Osteoblast (primary cell): Measurements from ENCODE around the gene HHAT. TPM values are rescaled to one million over a fixed set of nuclear protein-coding genes. Genes with fewer than 3 reads are reported as not detected.

Experiments
- DNase-seq: peaks from one replicate; pipeline ENCODE4 v3.0.0; 2011; ENCODE audit warnings: low spot score, mixed read lengths; ENCODE audit not compliant: insufficient read length; ENCODE audit errors: missing footprints
- H2AFZ ChIP-seq: 2 replicates; pipeline ENCODE4 v1.6.0; 2011; ENCODE audit warnings: mild to moderate bottlenecking, low read length
- H3K27ac ChIP-seq: 2 replicates; pipeline ENCODE4 v1.5.1; 2011; ENCODE audit warnings: mild to moderate bottlenecking, low read depth, low read length, moderate library complexity
- H3K27me3 ChIP-seq: 2 replicates; pipeline ENCODE4 v1.6.0; 2012; ENCODE audit warnings: mild to moderate bottlenecking, control low read depth, inconsistent platforms, low read length, moderate library complexity; ENCODE audit not compliant: insufficient read depth
- H3K36me3 ChIP-seq: 2 replicates; pipeline ENCODE4 v1.5.1; 2011; ENCODE audit warnings: mild to moderate bottlenecking, low read length, control low read depth, moderate library complexity; ENCODE audit not compliant: insufficient read depth
- H3K4me1 ChIP-seq: 2 replicates; pipeline ENCODE4 v1.5.1; 2011; ENCODE audit warnings: mild to moderate bottlenecking, low read length, control low read depth, moderate library complexity; ENCODE audit not compliant: insufficient read depth
- H3K4me2 ChIP-seq: 2 replicates; pipeline ENCODE4 v1.6.0; 2011; ENCODE audit warnings: mild to moderate bottlenecking, low read length; ENCODE audit not compliant: insufficient read depth
- H3K4me3 ChIP-seq: fragments of 200-600 bp; sonication (generic); 3 replicates; pipeline ENCODE4 v1.5.1; 2012; ENCODE audit warnings: mild to moderate bottlenecking, low read length, inconsistent platforms; ENCODE audit not compliant: insufficient read depth
- H3K79me2 ChIP-seq: 2 replicates; pipeline ENCODE4 v1.6.0; 2012; ENCODE audit warnings: mild to moderate bottlenecking, low read length, control low read depth, inconsistent platforms; ENCODE audit not compliant: insufficient read depth
- H3K9me3 ChIP-seq: 2 replicates; pipeline ENCODE4 v1.5.1; 2011; ENCODE audit warnings: low read depth, low read length, control low read depth
- H4K20me1 ChIP-seq: 2 replicates; pipeline ENCODE4 v1.6.0; 2012; ENCODE audit warnings: mild to moderate bottlenecking, low read length, control low read depth; ENCODE audit not compliant: insufficient read depth
- CTCF ChIP-seq: IDR thresholded peaks from 2 replicates; pipeline ENCODE4 v1.5.1; 2011; ENCODE audit warnings: mild to moderate bottlenecking, low read depth, low read length, moderate library complexity; ENCODE audit errors: extremely low read depth
- total RNA-seq: library from RNA; depleted of rRNA; stranded (reverse); fragments of >200 nt; gene quantifications from 2 replicates; pipeline ENCODE4 v1.2.3, GENCODE V29; 2012

Gene HHAT
- total RNA-seq, 1 donor, result 5.1 TPM

GRCh38 chr1:210584439-210585113, 255.9 kb downstream of the HHAT start:
- DNase-seq, result peak; percentile 60
- Histone ChIP-seq H3K79me2 (no peaks in the 10 kb centered on the region), H3K36me3 (no peaks in the 10 kb centered on the region), H4K20me1 (no peaks in the 10 kb centered on the region), H3K4me1 (peaks cover 14% of the 10 kb centered on the region), H3K4me2 (no peak overlapping the region), H3K27me3 (no peaks in the 10 kb centered on the region), H3K4me3 (no peak overlapping the region), H3K9me3 (no peaks in the 10 kb centered on the region), H2AFZ (no peak overlapping the region), H3K27ac (no peak overlapping the region)
- TF ChIP-seq CTCF, result peak; percentile 86

- Histone ChIP-seq H3K4me2 (no peak overlapping the region), H4K20me1 (no peaks in the 10 kb centered on the region), H2AFZ (no peak overlapping the region), H3K36me3 (no peaks in the 10 kb centered on the region), H3K4me1 (peaks cover 17% of the 10 kb centered on the region), H3K27ac (no peak overlapping the region), H3K4me3 (no peak overlapping the region), H3K27me3 (no peaks in the 10 kb centered on the region), H3K79me2 (no peaks in the 10 kb centered on the region), H3K9me3 (no peaks in the 10 kb centered on the region)
- TF ChIP-seq CTCF, result no peak
- DNase-seq, result no peak
These were observed 258.1 kb downstream of the HHAT start for GRCh38 chr1:210586771-210587170.

DNA sequence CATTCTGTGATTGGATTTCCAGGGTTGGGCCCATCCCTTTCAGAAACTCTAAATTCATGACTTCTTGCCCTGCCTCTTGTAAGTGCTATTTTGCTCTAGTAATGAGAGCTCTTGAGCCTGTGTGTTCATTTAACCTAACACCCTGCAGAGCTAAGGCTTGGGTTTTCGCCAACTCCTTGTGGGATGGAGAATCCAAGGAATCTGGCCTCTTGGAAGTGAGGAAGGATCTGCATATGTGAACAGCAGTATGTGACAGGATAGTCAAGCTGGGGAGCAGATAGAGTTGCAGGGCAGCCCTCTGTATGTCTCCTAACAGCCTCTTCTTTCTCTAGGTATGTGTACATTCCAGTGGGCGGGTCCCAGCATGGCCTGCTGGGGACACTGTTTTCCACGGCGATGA, 258.9 kb downstream of the HHAT start:
- Histone ChIP-seq H2AFZ (no peak overlapping the region), H3K36me3 (no peaks in the 10 kb centered on the region), H3K27ac (no peak overlapping the region), H3K79me2 (no peaks in the 10 kb centered on the region), H4K20me1 (no peaks in the 10 kb centered on the region), H3K4me2 (no peak overlapping the region), H3K9me3 (no peaks in the 10 kb centered on the region), H3K27me3 (no peaks in the 10 kb centered on the region), H3K4me1 (peaks cover 17% of the 10 kb centered on the region), H3K4me3 (no peak overlapping the region)
- no peak for TF ChIP-seq CTCF
- DNase-seq, result no peak

- Histone ChIP-seq H3K4me3 (no peak overlapping the region), H3K36me3 (no peaks in the 10 kb centered on the region), H3K79me2 (no peaks in the 10 kb centered on the region), H2AFZ (no peak overlapping the region), H3K27me3 (no peaks in the 10 kb centered on the region), H3K27ac (no peak overlapping the region), H3K4me1 (peaks cover 17% of the 10 kb centered on the region), H4K20me1 (no peaks in the 10 kb centered on the region), H3K4me2 (no peak overlapping the region), H3K9me3 (no peaks in the 10 kb centered on the region)
- TF ChIP-seq CTCF, result no peak
- no peak for DNase-seq
These were observed 259.7 kb downstream of the HHAT start for GRCh38 chr1:210588357-210588756.
